ENCODE data around the gene BPIFB2. TPM values are rescaled to one million over a fixed set of nuclear protein-coding genes. Genes with fewer than 3 reads are reported as not detected.

The BPIFB2 gene
- polyA plus RNA-seq, 3 donors: not detected

- Histone ChIP-seq H3K9ac (ENCODE audit: insufficient read depth, low read length, poor library complexity, severe bottlenecking) (no peak overlapping the region), H3K27ac (ENCODE audit: low read depth in 1 of 2, low read length in 2 of 2) (no peak overlapping the region), H3K4me3 (replicated peaks in 1 of 3; ENCODE audit: low read depth in 2 of 3, low read length in 3 of 3) (no peak overlapping the region), H3K4me1 (ENCODE audit: control insufficient read depth in 1 of 2, insufficient read depth in 2 of 2, low read length in 2 of 2) (no peaks in the 10 kb centered on the region), H2AFZ (ENCODE audit: insufficient read depth, low read depth, low read length, poor library complexity, severe bottlenecking) (no peak overlapping the region), H3K27me3 (ENCODE audit: control insufficient read depth in 2 of 2, insufficient read depth in 2 of 2, low read length in 2 of 2) (no peaks in the 10 kb centered on the region), H3K9me3 (replicated peaks in 1 of 2; ENCODE audit: control insufficient read depth in 1 of 2, insufficient read depth in 1 of 2, low read length in 2 of 2) (no peaks in the 10 kb centered on the region), H3K4me2 (replicated peaks; ENCODE audit: extremely low read depth, low read length, poor library complexity, severe bottlenecking) (no peak overlapping the region), H4K20me1 (ENCODE audit: insufficient read depth, low read length) (no peaks in the 10 kb centered on the region), H3K79me2 (ENCODE audit: insufficient read depth, low read length) (no peaks in the 10 kb centered on the region), H3K36me3 (replicated peaks in 1 of 2; ENCODE audit: control insufficient read depth in 1 of 2, insufficient read depth in 2 of 2, low read length in 2 of 2) (no peaks in the 10 kb centered on the region)
- intact Hi-C loops (cut with micrococcal nuclease): no loop called here
- no peaks in the 10 kb centered on the region for H3K36me3 Mint-ChIP-seq
- H3K27me3 Mint-ChIP-seq (ENCODE audit: low read depth in 3 of 3): peaks cover 1 to 3% (median 3%) of the 10 kb centered on the region in 3 donors
- H3K9me3 Mint-ChIP-seq: peaks cover 0 to 2% (median 0%) of the 10 kb centered on the region in 7 donors
- WGBS (ENCODE audit: insufficient coverage): 61% methylated on average over 9 of the region's 15 CpGs
- peak overlapping the region in 1 of 7 donors; percentile 68 for H3K27ac Mint-ChIP-seq
- TF ChIP-seq CTCF (IDR thresholded peaks at IDR 0.05): no peak
- DNase-seq: no peak
- H3K4me3 Mint-ChIP-seq: no peak overlapping the region
- H3K4me1 Mint-ChIP-seq: no peaks in the 10 kb centered on the region
Measured at GRCh38 chr20:33015700-33016580, 8.4 kb downstream of the BPIFB2 start.

GRCh38 chr20:33016581-33017109 lies 9.1 kb downstream of the BPIFB2 start:
- H3K4me1 Mint-ChIP-seq: no peaks in the 10 kb centered on the region
- Histone ChIP-seq H3K27ac (ENCODE audit: low read depth in 1 of 2, low read length in 2 of 2) (no peak overlapping the region), H3K4me3 (replicated peaks in 1 of 3; ENCODE audit: low read depth in 2 of 3, low read length in 3 of 3) (no peak overlapping the region), H3K79me2 (ENCODE audit: insufficient read depth, low read length) (no peaks in the 10 kb centered on the region), H3K4me2 (replicated peaks; ENCODE audit: extremely low read depth, low read length, poor library complexity, severe bottlenecking) (no peak overlapping the region), H3K9ac (ENCODE audit: insufficient read depth, low read length, poor library complexity, severe bottlenecking) (no peak overlapping the region), H3K27me3 (ENCODE audit: control insufficient read depth in 2 of 2, insufficient read depth in 2 of 2, low read length in 2 of 2) (no peaks in the 10 kb centered on the region), H4K20me1 (ENCODE audit: insufficient read depth, low read length) (no peaks in the 10 kb centered on the region), H2AFZ (ENCODE audit: insufficient read depth, low read depth, low read length, poor library complexity, severe bottlenecking) (no peak overlapping the region), H3K4me1 (ENCODE audit: control insufficient read depth in 1 of 2, insufficient read depth in 2 of 2, low read length in 2 of 2) (no peaks in the 10 kb centered on the region), H3K9me3 (replicated peaks in 1 of 2; ENCODE audit: control insufficient read depth in 1 of 2, insufficient read depth in 1 of 2, low read length in 2 of 2) (no peaks in the 10 kb centered on the region), H3K36me3 (replicated peaks in 1 of 2; ENCODE audit: control insufficient read depth in 1 of 2, insufficient read depth in 2 of 2, low read length in 2 of 2) (no peaks in the 10 kb centered on the region)
- peaks cover 1 to 3% (median 1%) of the 10 kb centered on the region in 3 donors for H3K27me3 Mint-ChIP-seq (ENCODE audit: low read depth in 3 of 3)
- no peaks in the 10 kb centered on the region for H3K36me3 Mint-ChIP-seq
- H3K9me3 Mint-ChIP-seq: peaks cover 0 to 2% (median 0%) of the 10 kb centered on the region in 7 donors
- H3K27ac Mint-ChIP-seq: peak overlapping the region in 1 of 7 donors; percentile 68
- 93% methylated on average over 5 of the region's 7 CpGs for whole genome bisulfite sequencing (ENCODE audit: insufficient coverage)
- intact Hi-C loops (cut with micrococcal nuclease): no loop called here
- no peak overlapping the region for H3K4me3 Mint-ChIP-seq
- TF ChIP-seq CTCF (IDR thresholded peaks at IDR 0.05): no peak
- no peak for DNase-seq

All from CD14-positive monocyte (primary cell).